ENCODE measurements around the gene ZNF503. TPM values are rescaled to one million over a fixed set of nuclear protein-coding genes. Genes with fewer than 3 reads are reported as not detected.
A peak's percentile ranks its signal among the peaks of the same experiment; 100 is the strongest.

ZNF503 gene, protein sequence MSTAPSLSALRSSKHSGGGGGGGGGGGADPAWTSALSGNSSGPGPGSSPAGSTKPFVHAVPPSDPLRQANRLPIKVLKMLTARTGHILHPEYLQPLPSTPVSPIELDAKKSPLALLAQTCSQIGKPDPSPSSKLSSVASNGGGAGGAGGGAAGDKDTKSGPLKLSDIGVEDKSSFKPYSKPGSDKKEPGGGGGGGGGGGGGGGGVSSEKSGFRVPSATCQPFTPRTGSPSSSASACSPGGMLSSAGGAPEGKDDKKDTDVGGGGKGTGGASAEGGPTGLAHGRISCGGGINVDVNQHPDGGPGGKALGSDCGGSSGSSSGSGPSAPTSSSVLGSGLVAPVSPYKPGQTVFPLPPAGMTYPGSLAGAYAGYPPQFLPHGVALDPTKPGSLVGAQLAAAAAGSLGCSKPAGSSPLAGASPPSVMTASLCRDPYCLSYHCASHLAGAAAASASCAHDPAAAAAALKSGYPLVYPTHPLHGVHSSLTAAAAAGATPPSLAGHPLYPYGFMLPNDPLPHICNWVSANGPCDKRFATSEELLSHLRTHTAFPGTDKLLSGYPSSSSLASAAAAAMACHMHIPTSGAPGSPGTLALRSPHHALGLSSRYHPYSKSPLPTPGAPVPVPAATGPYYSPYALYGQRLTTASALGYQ
- 21.7 and 29.8 TPM in 2 replicates for total RNA-seq (ENCODE audit: low replicate concordance)

DNA sequence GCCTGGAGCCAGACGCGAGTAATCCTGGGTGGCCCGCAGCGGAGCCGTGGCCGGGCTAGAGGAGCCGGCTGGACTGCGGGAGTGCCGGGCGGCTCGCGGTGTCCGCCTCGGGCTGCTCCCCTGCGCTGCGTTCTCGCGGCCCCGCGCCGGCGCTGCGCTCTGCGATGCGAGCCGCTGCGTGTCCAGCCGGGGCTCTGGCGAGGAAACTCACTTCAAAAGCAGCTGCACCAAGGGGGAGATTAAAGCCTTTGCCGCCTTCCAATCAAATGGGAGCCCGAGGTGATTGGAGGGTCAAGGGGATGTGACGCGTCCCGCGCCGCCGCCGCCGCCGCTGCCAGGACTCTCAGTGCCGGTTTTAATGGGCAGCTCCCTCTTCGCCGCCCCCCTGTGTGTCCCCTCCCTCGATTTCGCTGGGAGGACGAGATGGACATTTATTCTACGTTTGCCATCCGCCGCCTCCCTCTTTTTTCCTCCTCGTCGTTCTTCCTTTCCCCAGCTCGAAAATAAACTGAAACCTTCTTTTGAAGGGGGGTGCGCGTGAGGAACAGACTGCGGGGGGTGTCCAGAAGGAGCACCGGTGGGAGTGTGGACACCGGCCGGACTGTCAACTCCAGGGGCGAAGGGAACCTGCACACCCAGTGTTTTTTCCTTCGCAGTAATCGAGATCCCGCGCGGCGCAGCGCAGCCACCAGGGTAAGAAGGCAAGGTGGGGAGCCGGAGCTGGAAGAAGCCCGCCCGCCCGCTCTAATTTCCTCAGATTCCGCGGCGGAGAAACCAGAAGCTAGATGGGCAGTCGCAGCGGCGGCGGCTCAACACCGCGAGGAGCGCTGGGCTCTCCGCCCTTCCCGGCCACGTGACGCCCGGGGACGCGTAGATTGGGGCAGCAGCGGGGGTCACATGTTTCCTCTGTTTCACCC is at the start of gene ZNF503:
Gene ZNF503 (minus strand): TSS at position 196 of the 917 bp plus-strand sequence. CDS start 345 bp downstream, outside the sequence.
- H3K4me3 ChIP-seq (ENCODE audit: low read depth, low read length) = peak within 1 kb of the TSS; percentile 99
- peak; percentile 98 for DNase-seq (ENCODE audit: low read depth)
- TF ChIP-seq, protein P1, sequence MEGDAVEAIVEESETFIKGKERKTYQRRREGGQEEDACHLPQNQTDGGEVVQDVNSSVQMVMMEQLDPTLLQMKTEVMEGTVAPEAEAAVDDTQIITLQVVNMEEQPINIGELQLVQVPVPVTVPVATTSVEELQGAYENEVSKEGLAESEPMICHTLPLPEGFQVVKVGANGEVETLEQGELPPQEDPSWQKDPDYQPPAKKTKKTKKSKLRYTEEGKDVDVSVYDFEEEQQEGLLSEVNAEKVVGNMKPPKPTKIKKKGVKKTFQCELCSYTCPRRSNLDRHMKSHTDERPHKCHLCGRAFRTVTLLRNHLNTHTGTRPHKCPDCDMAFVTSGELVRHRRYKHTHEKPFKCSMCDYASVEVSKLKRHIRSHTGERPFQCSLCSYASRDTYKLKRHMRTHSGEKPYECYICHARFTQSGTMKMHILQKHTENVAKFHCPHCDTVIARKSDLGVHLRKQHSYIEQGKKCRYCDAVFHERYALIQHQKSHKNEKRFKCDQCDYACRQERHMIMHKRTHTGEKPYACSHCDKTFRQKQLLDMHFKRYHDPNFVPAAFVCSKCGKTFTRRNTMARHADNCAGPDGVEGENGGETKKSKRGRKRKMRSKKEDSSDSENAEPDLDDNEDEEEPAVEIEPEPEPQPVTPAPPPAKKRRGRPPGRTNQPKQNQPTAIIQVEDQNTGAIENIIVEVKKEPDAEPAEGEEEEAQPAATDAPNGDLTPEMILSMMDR (IDR thresholded peaks at IDR 0.05; ENCODE audit: insufficient read depth, low read length) = peak; percentile 59

DNA sequence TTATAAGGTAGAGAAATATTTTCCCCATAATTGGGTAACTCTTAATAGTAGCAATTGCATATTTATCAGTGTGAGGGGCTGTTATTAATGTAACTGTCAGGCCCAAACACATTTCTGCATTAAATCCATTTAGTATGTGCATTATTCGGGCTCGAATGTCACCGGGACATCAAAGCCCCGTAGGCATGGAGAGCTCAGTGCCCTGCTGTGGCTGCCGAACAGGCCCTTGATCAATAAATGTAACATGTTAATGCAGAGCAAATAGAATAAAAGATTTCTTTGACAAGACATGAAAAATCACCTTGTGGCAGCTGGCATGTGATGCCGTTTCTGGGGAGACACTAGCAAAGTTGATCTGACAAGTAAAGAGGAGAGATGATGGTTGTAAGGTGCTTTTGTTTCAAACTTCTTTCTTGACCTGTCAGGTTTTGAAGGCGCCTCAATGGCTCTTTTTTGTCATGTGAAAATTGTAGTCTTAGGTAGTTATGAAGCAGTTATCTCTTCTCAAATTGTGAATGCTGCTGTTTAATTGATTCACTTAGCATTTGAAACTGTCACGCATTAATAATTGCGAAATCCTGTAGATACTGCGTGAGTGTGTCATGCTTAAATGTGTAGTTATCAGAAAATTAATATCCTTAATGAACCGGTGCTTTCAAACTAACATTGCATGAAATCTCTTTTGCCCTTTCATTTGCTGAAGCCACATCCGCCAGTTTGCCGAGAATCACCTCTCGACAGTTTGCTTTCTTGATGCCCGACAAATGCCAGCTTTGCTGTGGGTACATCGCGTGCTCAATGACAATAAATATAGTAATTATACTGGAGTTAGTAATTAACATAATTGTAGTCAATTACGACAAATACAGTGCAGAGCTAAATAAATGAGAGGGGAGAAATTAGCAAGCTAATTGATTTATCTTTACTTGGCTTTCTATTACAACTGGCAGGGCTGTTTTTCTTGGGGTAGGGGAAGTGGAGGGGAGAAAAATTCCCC is 49.4 kb upstream of the ZNF503 start:
- H3K4me3 ChIP-seq (ENCODE audit: low read depth, low read length) = no peak overlapping the region
- DNase-seq (ENCODE audit: low read depth) = no peak
- TF ChIP-seq, protein P1 (IDR thresholded peaks at IDR 0.05; ENCODE audit: insufficient read depth, low read length) = no peak

DNA sequence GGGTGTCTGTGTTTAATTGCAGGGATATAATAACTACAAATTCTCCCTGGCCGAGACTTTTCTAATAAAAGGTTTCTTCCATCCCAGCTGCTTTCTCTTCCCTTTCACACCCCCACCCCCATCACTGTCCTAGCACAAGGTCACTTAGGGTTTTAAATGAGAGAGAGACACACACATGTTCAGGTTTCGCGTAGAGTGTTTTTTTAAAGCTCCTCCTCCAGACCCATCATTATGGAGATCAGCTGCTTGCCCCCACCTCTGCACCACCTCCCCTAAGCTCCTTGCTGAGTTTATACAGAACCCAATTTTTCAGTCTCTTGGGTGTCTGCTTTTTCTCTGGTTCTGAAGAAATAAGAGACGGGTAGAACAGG is 48.5 kb upstream of the ZNF503 start:
- TF ChIP-seq, protein P1 (IDR thresholded peaks at IDR 0.05; ENCODE audit: insufficient read depth, low read length) = no peak
- H3K4me3 ChIP-seq (ENCODE audit: low read depth, low read length) = no peak overlapping the region
- DNase-seq (ENCODE audit: low read depth) = no peak

DNA sequence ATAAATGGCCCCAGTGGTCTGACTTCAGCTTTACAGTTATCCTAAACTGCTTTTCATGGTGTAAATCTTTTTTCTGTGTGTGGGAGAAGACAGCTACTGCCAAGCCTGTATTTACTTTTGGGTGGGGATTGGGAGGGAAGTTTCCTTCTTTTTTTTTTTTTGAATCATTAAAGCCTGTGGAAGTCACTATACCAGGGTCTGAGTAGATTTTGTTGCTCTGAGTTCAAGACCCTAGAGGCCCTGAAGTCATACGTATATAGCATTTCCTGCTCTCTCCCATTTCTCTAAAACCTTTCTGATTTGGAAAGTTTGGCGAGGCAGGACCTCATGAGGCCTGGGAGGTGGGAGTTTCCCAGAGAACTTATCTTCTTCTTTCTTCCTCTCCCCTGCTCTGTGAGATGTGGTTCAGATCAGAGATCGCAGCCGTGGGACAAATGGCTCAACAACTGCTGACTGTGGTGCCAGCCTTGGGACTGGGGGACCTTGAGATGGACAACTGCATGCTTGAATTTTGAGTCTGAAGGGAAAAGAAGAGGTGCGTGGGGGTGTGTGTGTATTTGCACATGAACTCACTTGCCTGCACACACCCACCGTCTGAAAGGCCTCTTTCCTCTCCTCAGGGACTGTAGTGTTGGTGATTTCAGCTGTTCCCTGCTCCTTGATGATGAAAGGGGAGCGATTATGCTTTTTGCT is 48.0 kb upstream of the ZNF503 start:
- no peak for DNase-seq (ENCODE audit: low read depth)
- H3K4me3 ChIP-seq (ENCODE audit: low read depth, low read length) = no peak overlapping the region
- TF ChIP-seq, protein P1 (IDR thresholded peaks at IDR 0.05; ENCODE audit: insufficient read depth, low read length) = no peak

DNA sequence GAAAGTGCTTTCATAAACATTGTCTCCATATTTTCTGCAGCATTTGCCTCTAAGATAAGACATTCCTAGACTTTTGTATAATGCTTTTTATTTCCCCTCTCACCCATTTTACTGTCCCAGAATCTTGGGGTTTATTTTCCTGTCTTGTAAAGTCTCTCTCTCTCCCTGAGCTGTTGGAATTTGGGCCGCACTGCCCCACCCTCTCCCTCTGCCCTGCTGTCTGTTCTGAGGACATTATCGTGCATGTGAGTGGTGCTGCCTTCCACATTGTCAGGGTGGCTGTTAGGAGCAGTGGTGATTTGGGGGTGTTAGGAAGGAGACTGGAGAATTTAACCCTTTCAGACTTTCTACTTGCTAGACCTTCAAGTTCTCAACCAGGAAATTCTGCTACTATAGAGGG is 46.6 kb upstream of the ZNF503 start:
- TF ChIP-seq, protein P1 (IDR thresholded peaks at IDR 0.05; ENCODE audit: insufficient read depth, low read length) = no peak
- no peak for DNase-seq (ENCODE audit: low read depth)
- no peak overlapping the region for H3K4me3 ChIP-seq (ENCODE audit: low read depth, low read length)
